SK-N-SH treated with all-trans-retinoic acid at 6 μM for 48 hours (cell line): ENCODE results near the gene HMCN2.

Source experiments
- ARNTL ChIP-seq: fragments of 450-650 bp; formaldehyde crosslinking; IDR thresholded peaks from 2 replicates; pipeline ENCODE4 v1.5.0; 2020; ENCODE audit warnings: low read depth, mild to moderate bottlenecking, moderate library complexity, borderline replicate concordance
- CSDC2 ChIP-seq: fragments of 250-450 bp; sonication (Bioruptor Pico); IDR thresholded peaks from 2 replicates; pipeline ENCODE4 v1.5.0; 2020; ENCODE audit warnings: mild to moderate bottlenecking, moderate library complexity
- ESRRG ChIP-seq: fragments of 250-450 bp; sonication (Bioruptor Pico); IDR thresholded peaks from 2 replicates; pipeline ENCODE4 v1.6.1; 2021; ENCODE audit warnings: mild to moderate bottlenecking
- GLIS3 ChIP-seq: fragments of 250-450 bp; sonication (Bioruptor Pico); IDR thresholded peaks from 2 replicates; pipeline ENCODE4 v1.5.0; 2020; ENCODE audit warnings: mild to moderate bottlenecking, moderate library complexity
- OSR1 ChIP-seq: fragments of 250-450 bp; sonication (Bioruptor Pico); IDR thresholded peaks from 2 replicates; pipeline ENCODE4 v1.8.0; 2022; ENCODE audit warnings: moderate library complexity, mild to moderate bottlenecking, inconsistent platforms
- PPARA ChIP-seq: fragments of 250-450 bp; sonication (Bioruptor Pico); IDR thresholded peaks from 2 replicates; pipeline ENCODE4 v1.5.0; 2020; ENCODE audit warnings: mild to moderate bottlenecking, borderline replicate concordance
- RARB ChIP-seq: fragments of 250-450 bp; sonication (Bioruptor Pico); IDR thresholded peaks from 2 replicates; pipeline ENCODE4 v1.8.0; 2021; ENCODE audit warnings: mild to moderate bottlenecking, moderate library complexity
- TOX ChIP-seq: fragments of 250-450 bp; sonication (Bioruptor Pico); IDR thresholded peaks from 2 replicates; pipeline ENCODE4 v1.8.0; 2021; ENCODE audit warnings: mild to moderate bottlenecking, moderate library complexity, borderline replicate concordance
- ZC3H10 ChIP-seq: fragments of 250-450 bp; sonication (Bioruptor Pico); IDR thresholded peaks from 2 replicates; pipeline ENCODE4 v1.5.1; 2021; ENCODE audit warnings: mild to moderate bottlenecking, moderate library complexity
- ZFP3 ChIP-seq: fragments of 250-450 bp; sonication (Bioruptor Pico); IDR thresholded peaks from 2 replicates; pipeline ENCODE4 v1.5.0; 2020; ENCODE audit warnings: mild to moderate bottlenecking, moderate library complexity
- ZFP30 ChIP-seq: fragments of 450-650 bp; formaldehyde crosslinking; IDR thresholded peaks from 2 replicates; pipeline ENCODE4 v1.5.0; 2022; ENCODE audit warnings: mild to moderate bottlenecking, moderate library complexity
- ZNF70 ChIP-seq: fragments of 450-650 bp; formaldehyde crosslinking; IDR thresholded peaks from 2 replicates; pipeline ENCODE4 v1.5.0; 2020; ENCODE audit warnings: mild to moderate bottlenecking, moderate library complexity
- TF ChIP-seq, protein P1 (sequence below): fragments of 250-450 bp; sonication (Bioruptor Pico); IDR thresholded peaks from 2 replicates; pipeline ENCODE4 v1.8.0; 2020; ENCODE audit warnings: mild to moderate bottlenecking, moderate library complexity, borderline replicate concordance
- TF ChIP-seq, protein P2 (sequence below): fragments of 250-450 bp; sonication (Bioruptor Pico); IDR thresholded peaks from 2 replicates; pipeline ENCODE4 v1.8.0; 2021; ENCODE audit warnings: low read depth, mild to moderate bottlenecking, moderate library complexity, borderline replicate concordance

DNA sequence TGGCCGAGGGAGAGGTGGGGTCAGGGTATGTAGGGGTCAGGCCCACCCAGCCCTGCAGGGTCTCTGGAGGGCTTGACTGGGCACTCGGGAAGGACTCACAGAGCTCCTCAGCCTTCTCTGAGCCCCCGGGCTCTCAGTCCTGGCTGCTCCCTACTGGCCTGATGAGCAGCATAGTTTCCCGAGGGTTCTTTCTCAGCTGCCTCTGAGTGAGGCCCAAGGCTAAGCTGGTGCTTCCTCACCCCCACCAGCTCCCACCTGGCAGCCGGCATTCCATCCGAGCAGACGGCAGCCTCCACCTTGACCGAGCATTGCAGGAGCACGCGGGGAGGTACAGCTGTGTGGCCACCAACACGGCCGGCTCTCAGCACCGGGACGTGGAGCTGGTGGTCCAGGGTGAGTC, 56.0 kb downstream of the HMCN2 start:
- TF ChIP-seq, protein P1, sequence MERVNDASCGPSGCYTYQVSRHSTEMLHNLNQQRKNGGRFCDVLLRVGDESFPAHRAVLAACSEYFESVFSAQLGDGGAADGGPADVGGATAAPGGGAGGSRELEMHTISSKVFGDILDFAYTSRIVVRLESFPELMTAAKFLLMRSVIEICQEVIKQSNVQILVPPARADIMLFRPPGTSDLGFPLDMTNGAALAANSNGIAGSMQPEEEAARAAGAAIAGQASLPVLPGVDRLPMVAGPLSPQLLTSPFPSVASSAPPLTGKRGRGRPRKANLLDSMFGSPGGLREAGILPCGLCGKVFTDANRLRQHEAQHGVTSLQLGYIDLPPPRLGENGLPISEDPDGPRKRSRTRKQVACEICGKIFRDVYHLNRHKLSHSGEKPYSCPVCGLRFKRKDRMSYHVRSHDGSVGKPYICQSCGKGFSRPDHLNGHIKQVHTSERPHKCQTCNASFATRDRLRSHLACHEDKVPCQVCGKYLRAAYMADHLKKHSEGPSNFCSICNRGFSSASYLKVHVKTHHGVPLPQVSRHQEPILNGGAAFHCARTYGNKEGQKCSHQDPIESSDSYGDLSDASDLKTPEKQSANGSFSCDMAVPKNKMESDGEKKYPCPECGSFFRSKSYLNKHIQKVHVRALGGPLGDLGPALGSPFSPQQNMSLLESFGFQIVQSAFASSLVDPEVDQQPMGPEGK (CRISPR knock-in tag), result no peak
- no peak for TF ChIP-seq TOX (CRISPR knock-in tag)
- TF ChIP-seq, protein P2, sequence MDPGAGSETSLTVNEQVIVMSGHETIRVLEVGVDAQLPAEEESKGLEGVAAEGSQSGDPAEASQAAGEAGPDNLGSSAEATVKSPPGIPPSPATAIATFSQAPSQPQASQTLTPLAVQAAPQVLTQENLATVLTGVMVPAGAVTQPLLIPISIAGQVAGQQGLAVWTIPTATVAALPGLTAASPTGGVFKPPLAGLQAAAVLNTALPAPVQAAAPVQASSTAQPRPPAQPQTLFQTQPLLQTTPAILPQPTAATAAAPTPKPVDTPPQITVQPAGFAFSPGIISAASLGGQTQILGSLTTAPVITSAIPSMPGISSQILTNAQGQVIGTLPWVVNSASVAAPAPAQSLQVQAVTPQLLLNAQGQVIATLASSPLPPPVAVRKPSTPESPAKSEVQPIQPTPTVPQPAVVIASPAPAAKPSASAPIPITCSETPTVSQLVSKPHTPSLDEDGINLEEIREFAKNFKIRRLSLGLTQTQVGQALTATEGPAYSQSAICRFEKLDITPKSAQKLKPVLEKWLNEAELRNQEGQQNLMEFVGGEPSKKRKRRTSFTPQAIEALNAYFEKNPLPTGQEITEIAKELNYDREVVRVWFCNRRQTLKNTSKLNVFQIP (CRISPR knock-in tag), result no peak
- no peak for TF ChIP-seq PPARA (CRISPR knock-in tag)
- TF ChIP-seq ESRRG (CRISPR knock-in tag), result no peak
- TF ChIP-seq ZFP30 (CRISPR knock-in tag), result no peak
- no peak for TF ChIP-seq OSR1
- no peak for TF ChIP-seq ZFP3 (CRISPR knock-in tag)
- no peak for TF ChIP-seq ARNTL
- no peak for TF ChIP-seq ZNF70 (CRISPR knock-in tag)
- TF ChIP-seq RARB (CRISPR knock-in tag), result no peak
- TF ChIP-seq ZC3H10 (CRISPR knock-in tag), result no peak
- TF ChIP-seq CSDC2 (CRISPR knock-in tag), result no peak
- TF ChIP-seq GLIS3 (CRISPR knock-in tag), result no peak
